GM21423 (cell line): ENCODE results near the gene FAM47E.

Source experiments
- ATAC-seq: cut with Tn5 transposase; IDR thresholded peaks from one replicate; pipeline ENCODE4 v1.9.1; 2021; ENCODE audit warnings: mild to moderate bottlenecking, moderate library complexity; ENCODE audit not compliant: unreplicated experiment

Gene FAM47E

GRCh38 chr4:76326515-76326914 lies 75.0 kb downstream of the FAM47E start:
- ATAC-seq = no peak
